ENCODE results near the gene TUBGCP2. TPM values are rescaled to one million over a fixed set of nuclear protein-coding genes. Genes with fewer than 3 reads are reported as not detected.

The TUBGCP2 gene
- total RNA-seq, 1 experiment from 2014 or later = 52.4 TPM

DNA sequence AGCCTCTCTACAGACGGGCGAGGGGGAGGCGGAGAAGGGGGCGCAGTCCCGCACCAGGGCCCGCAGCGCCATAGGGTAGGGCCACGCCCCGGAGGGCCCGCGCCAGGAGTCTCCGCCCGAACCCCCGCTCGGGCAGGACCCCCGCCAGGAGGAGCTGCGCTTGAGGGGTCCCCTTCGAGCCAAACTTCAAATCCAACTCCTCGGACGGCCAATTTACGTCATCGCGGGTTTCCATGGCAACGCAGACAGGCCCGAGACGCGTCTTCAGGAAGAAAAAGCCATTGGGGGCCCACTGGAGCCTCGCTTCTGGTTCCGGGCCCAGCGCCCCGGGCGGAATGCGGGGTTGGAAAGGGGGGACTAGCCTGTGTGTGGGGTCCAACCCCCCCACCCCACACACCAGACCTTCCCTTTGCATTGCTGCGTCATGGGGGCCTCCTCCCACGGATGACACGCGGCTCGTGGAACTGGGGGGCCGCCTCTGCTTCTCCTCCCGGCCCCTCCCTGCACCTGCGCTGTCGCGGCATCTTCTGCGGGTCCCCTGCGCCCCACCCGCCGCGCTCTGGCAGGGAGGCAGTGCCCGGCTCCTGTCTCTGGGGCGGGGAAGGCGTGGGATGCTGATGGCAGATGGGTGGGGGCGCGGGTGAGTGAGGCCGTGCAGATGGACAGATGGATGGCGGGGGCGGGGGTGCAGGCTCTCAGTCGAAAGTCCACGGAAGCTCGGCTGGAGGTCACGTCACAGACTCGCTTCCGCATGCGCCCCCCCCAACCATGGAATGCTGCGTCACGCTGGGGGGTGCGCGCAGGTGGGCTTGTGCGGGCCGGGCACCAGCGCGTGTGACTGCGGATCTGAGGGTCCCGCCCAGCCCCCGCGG is 26.8 kb upstream of the TUBGCP2 start:
- Histone ChIP-seq H3K56ac (ENCODE audit: insufficient read length, low read depth, low read length) (no peak overlapping the region), H3K27ac (ENCODE audit: insufficient read length, low read depth, low read length) (no peak overlapping the region), H3K4me1 (ENCODE audit: insufficient read depth, low read length) (no peaks in the 10 kb centered on the region), H2BK5ac (ENCODE audit: insufficient read length, low read length) (no peak overlapping the region), H2BK15ac (ENCODE audit: low read depth, low read length) (no peak overlapping the region), H4K20me1 (ENCODE audit: control insufficient read depth, insufficient read depth, insufficient read length) (no peaks in the 10 kb centered on the region), H3K9ac (ENCODE audit: extremely low read depth, insufficient read length, low read length) (no peak overlapping the region), H3K4me2 (ENCODE audit: insufficient read depth, insufficient read length, low read length) (peak overlapping the region; percentile 20), H2AFZ (ENCODE audit: low read length) (no peak overlapping the region), H3K79me1 (ENCODE audit: insufficient read depth, low read depth, low read length, poor library complexity, severe bottlenecking) (no peaks in the 10 kb centered on the region), H3K23me2 (ENCODE audit: insufficient read length, low read depth, low read length, poor library complexity, severe bottlenecking) (peaks cover 9% of the 10 kb centered on the region), H4K91ac (ENCODE audit: insufficient read length, low read depth, low read length) (no peak overlapping the region), H3T11ph (ENCODE audit: low read length) (no peak overlapping the region), H3K18ac (ENCODE audit: insufficient read length, low read depth, low read length) (peak overlapping the region; percentile 52), H4K5ac (ENCODE audit: insufficient read length, low read depth, low read length) (no peak overlapping the region), H3K23ac (ENCODE audit: insufficient read length, low read depth, low read length) (no peak overlapping the region), H2BK20ac (ENCODE audit: low read depth, low read length, poor library complexity, severe bottlenecking) (no peak overlapping the region), H2BK12ac (ENCODE audit: insufficient read length, low read depth, low read length) (no peak overlapping the region), H3K14ac (ENCODE audit: insufficient read depth, low read length) (no peak overlapping the region), H4K8ac (replicated peaks; ENCODE audit: insufficient read length, low read depth, low read length) (no peak overlapping the region), H3K4ac (ENCODE audit: low read depth, low read length) (no peak overlapping the region), H3K79me2 (ENCODE audit: insufficient read depth, low read length) (no peaks in the 10 kb centered on the region), H2BK120ac (ENCODE audit: low read depth, low read length, poor library complexity, severe bottlenecking) (no peak overlapping the region), H3K9me3 (ENCODE audit: control insufficient read depth, low read depth, low read length) (no peaks in the 10 kb centered on the region), H2AK5ac (ENCODE audit: insufficient read length, low read length) (no peak overlapping the region), H3K27me3 (ENCODE audit: insufficient read depth, low read length) (peaks cover 44% of the 10 kb centered on the region)
- peak; percentile 65 for DNase-seq
- no peaks in the 10 kb centered on the region for H3K36me3 Mint-ChIP-seq (ENCODE audit: insufficient read depth in 1 of 3, low read depth in 3 of 3)
- peak overlapping the region; percentile 36 to 67; a peak in 4 of 5 replicates for H3K4me3 Mint-ChIP-seq
- no CpG with 5 or more reads among the region's 75 CpGs for WGBS (ENCODE audit: extremely low coverage, insufficient read length, low lambda C conversion rate)
- peaks cover 47% of the 10 kb centered on the region for H3K27me3 Mint-ChIP-seq (ENCODE audit: low read depth)
- no peak overlapping the region for H3K27ac Mint-ChIP-seq
- peaks cover 13% of the 10 kb centered on the region in 2 experiments for H3K9me3 Mint-ChIP-seq
- peaks cover 0 to 2% of the 10 kb centered on the region in 2 experiments; a peak in 1 of 4 replicates for H3K4me1 Mint-ChIP-seq
- TF ChIP-seq, protein P1, sequence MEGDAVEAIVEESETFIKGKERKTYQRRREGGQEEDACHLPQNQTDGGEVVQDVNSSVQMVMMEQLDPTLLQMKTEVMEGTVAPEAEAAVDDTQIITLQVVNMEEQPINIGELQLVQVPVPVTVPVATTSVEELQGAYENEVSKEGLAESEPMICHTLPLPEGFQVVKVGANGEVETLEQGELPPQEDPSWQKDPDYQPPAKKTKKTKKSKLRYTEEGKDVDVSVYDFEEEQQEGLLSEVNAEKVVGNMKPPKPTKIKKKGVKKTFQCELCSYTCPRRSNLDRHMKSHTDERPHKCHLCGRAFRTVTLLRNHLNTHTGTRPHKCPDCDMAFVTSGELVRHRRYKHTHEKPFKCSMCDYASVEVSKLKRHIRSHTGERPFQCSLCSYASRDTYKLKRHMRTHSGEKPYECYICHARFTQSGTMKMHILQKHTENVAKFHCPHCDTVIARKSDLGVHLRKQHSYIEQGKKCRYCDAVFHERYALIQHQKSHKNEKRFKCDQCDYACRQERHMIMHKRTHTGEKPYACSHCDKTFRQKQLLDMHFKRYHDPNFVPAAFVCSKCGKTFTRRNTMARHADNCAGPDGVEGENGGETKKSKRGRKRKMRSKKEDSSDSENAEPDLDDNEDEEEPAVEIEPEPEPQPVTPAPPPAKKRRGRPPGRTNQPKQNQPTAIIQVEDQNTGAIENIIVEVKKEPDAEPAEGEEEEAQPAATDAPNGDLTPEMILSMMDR (conservative IDR thresholded peaks at IDR 0.05) = no peak

Data from H9 (cell line).